Esophagus squamous epithelium (tissue), 5 donors: ENCODE measurements around the gene PRKCA. TPM values are rescaled to one million over a fixed set of nuclear protein-coding genes. Genes with fewer than 3 reads are reported as not detected.

Experiments
- DNase-seq: peaks from one replicate; lab custom pipeline; 2025; lab: John Stamatoyannopoulos, UW
- H3K27ac ChIP-seq, 4 donors: fragments of 200-600 bp; sonication (generic); one replicate each; pipeline ENCODE4 v1.5.1; 2016 to 2019; ENCODE audit warnings: mild to moderate bottlenecking in 1 of 4
- H3K27me3 ChIP-seq, 4 donors: fragments of 200-600 bp; sonication (generic); 1 replicate in 3 of 4; 2 replicates in 1 of 4; pipeline versions ENCODE4 v1.5.1 to v1.6.0; 2017 to 2021; ENCODE audit warnings: antibody characterized with exemption in 1 of 4
- H3K36me3 ChIP-seq, 3 donors: fragments of 200-600 bp; sonication (generic); one replicate each; pipeline ENCODE4 v1.5.1; 2016 to 2019
- H3K4me1 ChIP-seq, 3 donors: fragments of 200-600 bp; sonication (generic); one replicate each; pipeline ENCODE4 v1.5.1; 2017 to 2019
- H3K4me3 ChIP-seq, 4 donors: fragments of 200-600 bp; sonication (generic); 1 replicate in 3 of 4; 2 replicates in 1 of 4; pipeline ENCODE4 v1.5.1; 2016 to 2019; ENCODE audit warnings: mild to moderate bottlenecking in 2 of 4, moderate library complexity in 1 of 4
- H3K9me3 ChIP-seq, 3 donors: fragments of 200-600 bp; sonication (generic); one replicate each; pipeline ENCODE4 v1.5.1; 2016 to 2019
- POLR2A ChIP-seq, 4 donors: fragments of 450-650 bp; IDR thresholded peaks; one replicate each; pipeline ENCODE4 v1.6.1; 2017; ENCODE audit warnings: antibody characterized with exemption in 4 of 4, mild to moderate bottlenecking in 4 of 4, moderate library complexity in 3 of 4
- WGBS, 2 donors: methylation state at CpG; one replicate each; pipeline ENCODE4 v1.1.5; 2018; 5-methylcytosine and 5-hydroxymethylcytosine counted together
- intact Hi-C: fragments of 100-400 bp; cut with DNase I; formaldehyde crosslinking; loops from one replicate; pipeline ENCODE4 v1.15.0; 2022
- total RNA-seq, 4 donors: library from RNA; depleted of rRNA; stranded (reverse); fragments of >200 nt; gene quantifications; one replicate each; pipeline ENCODE4 v1.1.0, GENCODE V29; 2016
- TF ChIP-seq, protein P1 (sequence below), 6 experiments: fragments of 450-650 bp in 4 of 6; fragments of 200-600 bp in 2 of 6; sonication (generic) in 2 of 6; IDR thresholded peaks; one replicate each; pipeline ENCODE4 v1.5.1; 2016 to 2019; ENCODE audit warnings: antibody characterized with exemption in 6 of 6, mild to moderate bottlenecking in 4 of 6, moderate library complexity in 4 of 6
- donor health status: DM: yes; HTN: yes; CAD: no.

The PRKCA gene
- total RNA-seq, 4 donors from 2014 or later, result 2.4 to 9.2 (median 4.2) TPM

DNA sequence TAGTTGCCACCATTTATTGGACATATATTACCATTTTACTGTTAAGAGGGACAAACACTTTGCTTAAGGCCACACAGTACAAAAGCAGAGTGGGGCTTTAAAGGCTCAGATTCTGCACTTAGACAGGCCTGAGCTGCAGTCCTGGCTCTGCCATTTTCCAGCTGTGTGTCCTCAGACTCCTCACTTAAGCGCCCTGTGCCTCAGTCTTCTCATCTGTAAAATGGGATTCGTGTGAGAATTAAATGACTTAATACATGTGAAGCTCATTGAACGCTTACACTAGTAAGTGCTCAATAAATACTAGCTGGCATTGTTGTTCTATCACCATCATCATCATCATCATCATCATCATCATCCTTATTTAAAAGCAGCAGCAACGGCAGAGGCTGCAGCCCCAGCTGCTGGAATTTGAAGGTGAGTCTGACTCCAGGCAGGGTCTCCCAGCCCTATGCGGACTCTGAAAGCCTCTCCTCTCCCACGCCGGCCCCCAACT lies 532.1 kb downstream of the PRKCA start:
- TF ChIP-seq, protein P1, sequence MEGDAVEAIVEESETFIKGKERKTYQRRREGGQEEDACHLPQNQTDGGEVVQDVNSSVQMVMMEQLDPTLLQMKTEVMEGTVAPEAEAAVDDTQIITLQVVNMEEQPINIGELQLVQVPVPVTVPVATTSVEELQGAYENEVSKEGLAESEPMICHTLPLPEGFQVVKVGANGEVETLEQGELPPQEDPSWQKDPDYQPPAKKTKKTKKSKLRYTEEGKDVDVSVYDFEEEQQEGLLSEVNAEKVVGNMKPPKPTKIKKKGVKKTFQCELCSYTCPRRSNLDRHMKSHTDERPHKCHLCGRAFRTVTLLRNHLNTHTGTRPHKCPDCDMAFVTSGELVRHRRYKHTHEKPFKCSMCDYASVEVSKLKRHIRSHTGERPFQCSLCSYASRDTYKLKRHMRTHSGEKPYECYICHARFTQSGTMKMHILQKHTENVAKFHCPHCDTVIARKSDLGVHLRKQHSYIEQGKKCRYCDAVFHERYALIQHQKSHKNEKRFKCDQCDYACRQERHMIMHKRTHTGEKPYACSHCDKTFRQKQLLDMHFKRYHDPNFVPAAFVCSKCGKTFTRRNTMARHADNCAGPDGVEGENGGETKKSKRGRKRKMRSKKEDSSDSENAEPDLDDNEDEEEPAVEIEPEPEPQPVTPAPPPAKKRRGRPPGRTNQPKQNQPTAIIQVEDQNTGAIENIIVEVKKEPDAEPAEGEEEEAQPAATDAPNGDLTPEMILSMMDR (IDR thresholded peaks at IDR 0.05), result no peak
- TF ChIP-seq POLR2A (IDR thresholded peaks at IDR 0.05), result no peak
- Histone ChIP-seq H3K4me1 (peaks cover 0 to 6% (median 0%) of the 10 kb centered on the region in 3 donors), H3K4me3 (no peak overlapping the region), H3K27ac (no peak overlapping the region), H3K36me3 (no peaks in the 10 kb centered on the region), H3K27me3 (peaks cover 4 to 90% (median 9%) of the 10 kb centered on the region in 4 donors), H3K9me3 (no peaks in the 10 kb centered on the region)
- 45 to 58% methylated on average over 5 of the region's 7 CpGs for WGBS, 2 donors
- DNase-seq, result no peak
- intact Hi-C loops, result no loop called here

DNA sequence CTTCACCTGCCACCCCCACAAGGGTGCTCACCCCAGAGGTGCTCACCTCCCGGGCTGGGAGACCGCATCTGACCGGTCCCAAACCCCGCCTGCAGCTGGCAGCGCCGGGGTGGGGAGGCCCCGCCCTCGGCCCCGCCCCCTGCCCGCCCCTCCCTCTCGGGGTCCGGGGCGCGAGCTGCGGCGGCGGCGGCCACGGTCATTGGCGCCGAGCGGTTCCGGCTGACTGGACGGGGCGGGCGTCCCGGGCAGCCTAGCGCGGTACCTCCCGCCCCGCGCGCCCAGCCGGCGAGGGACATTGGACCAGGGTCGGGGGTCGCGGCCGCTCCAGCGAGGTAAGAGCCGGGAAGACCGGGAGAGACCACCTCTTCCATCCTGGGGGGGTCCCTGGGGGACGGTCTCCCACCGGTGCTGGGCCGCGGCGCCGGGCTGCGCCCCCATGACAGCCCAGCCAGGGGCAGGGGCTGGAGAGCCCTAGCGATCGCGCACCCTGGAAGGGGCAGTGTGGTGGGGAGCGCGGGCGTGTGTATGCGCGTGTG lies 532.6 kb downstream of the PRKCA start, which contains the start of gene CACNG5:
TSS of gene CACNG5 (plus strand) at position 199 of the 536 bp plus-strand sequence. CDS start 42,216 bp downstream, outside the sequence.
- TF ChIP-seq, protein P1 (IDR thresholded peaks at IDR 0.05), result no peak
- TF ChIP-seq POLR2A (IDR thresholded peaks at IDR 0.05), result no peak
- Histone ChIP-seq H3K27ac (no peak within 1 kb of the TSS), H3K36me3 (no peaks in the 10 kb centered on the region), H3K9me3 (no peaks in the 10 kb centered on the region), H3K4me3 (peak within 1 kb of the TSS in 1 of 4 donors; percentile 6), H3K4me1 (peaks cover 0 to 6% (median 0%) of the 10 kb centered on the region in 3 donors), H3K27me3 (peaks cover 4 to 90% (median 9%) of the 10 kb centered on the region in 4 donors)
- 20% methylated on average over 2 of the region's 57 CpGs; no CpG with 5 or more reads in 1 of the 2 donors for WGBS, 2 donors
- no peak for DNase-seq
- intact Hi-C loops, result no loop called here

DNA sequence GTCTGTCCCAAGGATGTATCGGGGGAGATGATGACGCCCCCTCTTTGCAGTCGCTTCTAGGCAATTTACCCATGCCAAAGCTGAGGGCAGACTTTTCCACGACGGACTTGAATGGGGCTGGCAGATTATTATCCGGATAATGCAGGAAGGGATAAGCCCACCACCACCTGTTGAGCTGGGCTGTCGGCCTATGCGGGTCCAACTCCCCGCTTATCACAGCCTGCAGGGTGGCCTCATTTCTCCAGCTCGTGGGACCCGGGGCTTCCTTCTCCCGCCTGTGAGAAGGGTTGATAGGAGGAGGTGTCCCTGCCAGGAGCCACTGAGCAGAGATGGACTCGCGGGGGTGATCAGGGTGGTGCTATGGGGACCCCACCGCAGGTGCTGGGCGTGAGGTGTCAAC lies 533.1 kb downstream of the PRKCA start:
- Histone ChIP-seq H3K27me3 (peaks cover 4 to 90% (median 9%) of the 10 kb centered on the region in 4 donors), H3K9me3 (no peaks in the 10 kb centered on the region), H3K4me3 (no peak overlapping the region), H3K27ac (no peak overlapping the region), H3K36me3 (no peaks in the 10 kb centered on the region), H3K4me1 (peaks cover 0 to 6% (median 0%) of the 10 kb centered on the region in 3 donors)
- no peak for DNase-seq
- intact Hi-C loops, result no loop called here
- no peak for TF ChIP-seq POLR2A (IDR thresholded peaks at IDR 0.05)
- TF ChIP-seq, protein P1 (IDR thresholded peaks at IDR 0.05), result no peak
- 29 to 77% methylated on average over 3 to 5 of the region's 16 CpGs for WGBS, 2 donors

DNA sequence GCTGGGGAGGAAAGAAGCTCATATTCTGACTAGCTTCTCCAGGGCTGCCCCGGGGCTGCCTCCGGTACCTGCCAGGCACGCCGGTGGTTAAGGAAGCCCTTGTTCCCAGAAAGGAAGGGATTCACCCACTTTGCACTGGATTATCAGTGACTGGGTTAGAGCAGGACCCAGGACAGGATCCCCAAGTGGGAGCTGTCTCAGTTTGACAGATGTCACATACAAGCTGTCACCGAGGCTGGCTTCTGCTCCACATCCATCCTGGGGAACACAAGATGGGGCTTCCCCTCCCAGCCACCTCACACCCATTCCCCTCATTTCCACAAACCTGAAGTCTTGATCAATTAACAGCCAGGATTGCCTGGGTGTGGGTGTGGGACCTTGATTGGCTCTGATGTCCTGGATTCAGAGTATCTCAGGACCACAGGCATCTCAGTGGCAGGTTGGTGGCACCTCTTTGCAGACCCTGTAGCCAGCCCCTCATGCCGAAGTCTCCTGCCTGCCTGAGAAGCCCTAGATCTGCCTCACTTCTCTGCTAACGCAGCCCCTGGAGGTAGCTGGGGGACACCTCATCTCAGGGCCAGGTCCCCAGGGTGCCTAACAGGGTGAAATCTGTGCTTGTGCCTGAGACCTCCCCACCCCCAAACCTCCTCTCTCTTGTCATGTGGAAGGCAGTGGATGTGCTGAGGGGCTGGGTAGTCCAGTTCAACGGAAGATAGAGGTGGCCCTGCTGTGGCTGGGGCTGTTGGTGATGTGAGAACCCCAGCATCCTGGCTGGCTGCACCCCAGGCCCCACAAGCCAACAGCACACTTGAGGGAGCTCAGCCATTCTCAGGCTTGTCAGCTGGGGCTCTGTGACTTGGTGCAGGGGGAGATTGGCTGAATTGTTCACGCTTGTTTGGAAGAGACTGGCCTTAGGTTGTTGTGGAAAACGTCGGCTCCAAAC lies 533.9 kb downstream of the PRKCA start:
- peaks cover 4 to 88% (median 9%) of the 10 kb centered on the region in 4 donors for H3K27me3 ChIP-seq
- H3K4me3 ChIP-seq, result no peak overlapping the region
- no peaks in the 10 kb centered on the region for H3K9me3 ChIP-seq
- no peak overlapping the region for H3K27ac ChIP-seq
- peaks cover 0 to 6% (median 0%) of the 10 kb centered on the region in 3 donors for H3K4me1 ChIP-seq
- no peak for TF ChIP-seq POLR2A (IDR thresholded peaks at IDR 0.05)
- TF ChIP-seq, protein P1 (IDR thresholded peaks at IDR 0.05), result no peak
- DNase-seq, result no peak
- WGBS, 2 donors, result 51 to 58% methylated on average over 2 to 5 of the region's 11 CpGs
- intact Hi-C loops, result no loop called here
- no peaks in the 10 kb centered on the region for H3K36me3 ChIP-seq
